Stimulated activated naive CD8-positive, alpha-beta T cell treated with anti-CD3 and anti-CD28 coated beads, Interleukin-15, amount 100 ng/mL, for 72 hours (primary cell): ENCODE results near the gene SIGLEC7.

ENCODE experiments used
- ATAC-seq: fragments of 150-1000 bp; cut with Tn5 transposase; 2 replicates; pipeline ENCODE4 v1.10.0; 2021; ENCODE audit warnings: mild to moderate bottlenecking, moderate library complexity
- DNase-seq, 2 donors: peaks; one replicate each; pipeline ENCODE4 v3.0.0; 2021 to 2022
- H3K27ac Mint-ChIP-seq, 2 donors: one replicate each; pipeline ENCODE4 v1.8.0; 2022; ENCODE audit warnings: mild to moderate bottlenecking in 2 of 2, mixed read lengths in 2 of 2, moderate library complexity in 2 of 2
- H3K27me3 Mint-ChIP-seq: one replicate; pipeline ENCODE4 v1.8.0; 2022; ENCODE audit warnings: mixed read lengths
- H3K4me1 Mint-ChIP-seq: one replicate; pipeline ENCODE4 v1.8.0; 2022; ENCODE audit warnings: mild to moderate bottlenecking, mixed read lengths
- H3K4me3 Mint-ChIP-seq, 2 donors: one replicate each; pipeline ENCODE4 v1.8.0; 2022; ENCODE audit warnings: mild to moderate bottlenecking in 2 of 2, mixed read lengths in 2 of 2, moderate library complexity in 1 of 2
- H3K9me3 Mint-ChIP-seq, 2 donors: one replicate each; pipeline ENCODE4 v1.8.0; 2022; ENCODE audit warnings: mixed read lengths in 2 of 2

SIGLEC7 gene

DNA sequence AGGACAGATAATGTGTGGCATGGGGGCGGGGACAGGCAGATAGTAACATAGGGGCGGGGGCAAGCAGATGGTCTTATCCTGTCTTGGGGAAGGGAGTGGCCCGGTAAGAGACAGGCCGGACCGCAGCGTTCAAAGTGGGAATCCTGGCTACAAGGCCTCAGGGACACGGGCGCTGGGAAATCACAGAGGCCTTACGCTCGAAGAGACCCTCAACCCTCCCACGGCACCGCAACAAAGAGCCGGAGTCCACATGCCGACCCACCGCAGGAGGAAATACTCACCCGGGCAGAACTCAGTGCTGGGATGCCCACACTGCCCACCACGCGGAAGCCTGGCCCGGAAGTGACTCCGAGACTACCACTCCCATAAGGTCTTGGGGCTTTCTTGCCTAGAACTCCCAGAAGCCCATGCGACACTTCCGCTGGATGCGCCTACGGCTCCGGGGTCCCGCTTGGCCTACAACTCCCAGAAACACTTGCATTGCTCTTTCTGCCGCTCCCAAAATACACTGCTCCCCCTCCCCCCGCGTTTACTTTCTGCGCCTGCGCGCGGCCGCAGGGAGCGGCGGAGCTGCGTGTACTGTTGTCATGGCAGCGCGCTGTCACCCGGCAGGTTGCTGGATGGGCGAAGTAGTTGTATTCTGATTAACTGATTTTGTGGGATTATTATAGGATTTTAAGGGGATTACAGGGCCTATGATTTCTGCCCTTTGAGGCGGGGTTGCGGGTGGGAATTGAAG, 33.9 kb upstream of the SIGLEC7 start, which contains the start of gene CTU1:
Gene CTU1, minus strand, starts transcription at position 344 of the 739 bp plus-strand sequence. CDS start 3,840 bp downstream, outside the sequence.
- Mint-ChIP-seq H3K4me3 (peak within 1 kb of the TSS; percentile 88 to 96), H3K4me1 (peaks cover 50% of the 10 kb centered on the region), H3K27ac (peak within 1 kb of the TSS; percentile 95 to 97), H3K27me3 (no peaks in the 10 kb centered on the region), H3K9me3 (no peaks in the 10 kb centered on the region)
- DNase-seq (peak; percentile 97 to 99), ATAC-seq (peak; percentile 98)

DNA sequence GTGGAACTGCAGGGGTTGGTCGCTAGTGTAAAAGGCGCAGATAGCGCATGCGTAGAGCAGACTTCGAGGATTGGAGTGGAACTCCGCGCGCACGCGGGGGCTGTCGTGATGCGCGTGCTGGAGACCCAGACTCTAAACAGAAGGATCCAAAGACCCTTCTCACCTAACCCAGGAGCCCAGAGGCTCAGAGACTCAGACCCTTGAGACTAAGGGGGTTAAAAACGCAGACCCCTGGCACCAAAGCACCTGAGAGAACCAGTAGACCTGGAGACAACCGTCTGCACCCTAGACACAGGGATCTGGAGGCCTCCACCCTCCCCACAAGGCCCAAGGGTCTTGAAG, 33.3 kb upstream of the SIGLEC7 start:
- Mint-ChIP-seq H3K9me3 (no peaks in the 10 kb centered on the region), H3K27me3 (no peaks in the 10 kb centered on the region), H3K27ac (peak overlapping the region; percentile 95 to 97), H3K4me3 (peak overlapping the region; percentile 88 to 96), H3K4me1 (peaks cover 44% of the 10 kb centered on the region)
- ATAC-seq (peak; percentile 41), DNase-seq (no peak)

DNA sequence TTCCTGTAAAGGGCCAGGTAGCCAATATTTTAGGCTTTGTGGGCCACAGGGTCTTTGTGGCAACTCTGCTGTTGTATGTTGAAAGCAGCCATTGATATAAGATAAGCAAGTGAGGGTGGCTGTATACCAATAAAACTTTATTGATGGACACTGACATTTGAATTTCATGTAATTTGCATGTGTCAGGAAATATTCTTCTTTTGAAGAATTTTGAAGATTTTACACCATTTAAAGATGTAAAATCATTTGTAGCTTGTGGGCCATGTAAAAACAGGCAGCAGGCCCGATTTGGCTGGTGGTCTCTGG, 31.5 kb upstream of the SIGLEC7 start:
- no peaks in the 10 kb centered on the region for H3K27me3 Mint-ChIP-seq
- peaks cover 29% of the 10 kb centered on the region for H3K4me1 Mint-ChIP-seq
- no peak overlapping the region for H3K4me3 Mint-ChIP-seq
- H3K9me3 Mint-ChIP-seq: no peaks in the 10 kb centered on the region
- ATAC-seq (no peak), DNase-seq (no peak)
- H3K27ac Mint-ChIP-seq: no peak overlapping the region

DNA sequence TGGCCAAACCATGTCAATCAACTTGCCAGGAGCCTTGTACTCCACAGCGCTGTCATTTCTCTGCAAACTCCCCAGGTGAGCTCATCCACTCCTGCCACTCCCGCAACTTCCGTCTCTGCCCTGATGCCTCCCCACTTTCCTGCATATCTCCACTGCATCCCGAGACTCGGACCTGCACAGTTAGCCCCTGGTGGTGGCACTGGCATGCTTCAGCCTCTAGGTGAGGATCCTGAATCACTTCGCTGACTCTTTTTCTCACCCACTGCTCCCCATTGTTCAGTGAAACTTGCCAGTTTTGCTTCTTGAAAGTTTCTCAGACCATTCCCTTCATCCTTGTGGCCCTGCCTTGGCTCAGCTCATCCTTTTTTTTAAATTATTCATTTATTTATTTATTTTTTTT, 30.5 kb upstream of the SIGLEC7 start:
- no peak overlapping the region for H3K4me3 Mint-ChIP-seq
- no peaks in the 10 kb centered on the region for H3K27me3 Mint-ChIP-seq
- DNase-seq (no peak), ATAC-seq (no peak)
- no peaks in the 10 kb centered on the region for H3K9me3 Mint-ChIP-seq
- no peak overlapping the region for H3K27ac Mint-ChIP-seq
- H3K4me1 Mint-ChIP-seq: peaks cover 21% of the 10 kb centered on the region

DNA sequence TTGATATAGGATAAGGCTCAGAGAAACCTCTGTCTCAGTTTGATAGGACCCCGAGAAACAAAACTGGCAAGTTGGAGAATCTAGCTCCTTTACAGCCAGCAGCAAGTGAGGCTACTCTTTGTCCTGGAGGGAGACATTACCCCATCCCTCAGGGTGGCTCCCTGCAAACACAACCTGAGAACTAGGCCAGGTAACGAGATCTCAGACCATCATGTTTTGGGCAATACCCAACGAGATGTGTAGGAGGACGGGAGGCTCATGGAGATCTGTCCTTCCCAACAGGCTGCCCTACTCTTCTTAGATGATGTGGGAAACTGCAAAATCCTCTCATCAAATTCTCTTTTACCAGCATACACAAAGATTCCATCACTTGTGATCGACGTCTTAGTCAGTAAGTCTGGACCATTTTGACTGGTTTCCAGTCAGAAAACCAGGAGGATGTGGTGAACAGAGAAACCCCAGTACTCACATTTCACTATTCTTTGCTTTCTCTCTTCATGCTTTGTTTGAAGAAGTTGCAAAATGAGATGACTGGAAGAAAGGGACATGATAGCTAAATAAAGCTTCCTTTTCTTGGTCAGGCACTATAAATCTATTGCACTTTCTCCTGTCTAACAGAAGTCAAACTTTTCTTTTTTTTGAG, 27.9 kb upstream of the SIGLEC7 start:
- ATAC-seq (peak; percentile 96), DNase-seq (peak in 1 of 2 donors; percentile 48)
- H3K27ac Mint-ChIP-seq: peak overlapping the region in 1 of 2 donors; percentile 44
- no peaks in the 10 kb centered on the region for H3K9me3 Mint-ChIP-seq
- peak overlapping the region in 1 of 2 donors; percentile 26 for H3K4me3 Mint-ChIP-seq
- H3K4me1 Mint-ChIP-seq: no peaks in the 10 kb centered on the region
- H3K27me3 Mint-ChIP-seq: no peaks in the 10 kb centered on the region

DNA sequence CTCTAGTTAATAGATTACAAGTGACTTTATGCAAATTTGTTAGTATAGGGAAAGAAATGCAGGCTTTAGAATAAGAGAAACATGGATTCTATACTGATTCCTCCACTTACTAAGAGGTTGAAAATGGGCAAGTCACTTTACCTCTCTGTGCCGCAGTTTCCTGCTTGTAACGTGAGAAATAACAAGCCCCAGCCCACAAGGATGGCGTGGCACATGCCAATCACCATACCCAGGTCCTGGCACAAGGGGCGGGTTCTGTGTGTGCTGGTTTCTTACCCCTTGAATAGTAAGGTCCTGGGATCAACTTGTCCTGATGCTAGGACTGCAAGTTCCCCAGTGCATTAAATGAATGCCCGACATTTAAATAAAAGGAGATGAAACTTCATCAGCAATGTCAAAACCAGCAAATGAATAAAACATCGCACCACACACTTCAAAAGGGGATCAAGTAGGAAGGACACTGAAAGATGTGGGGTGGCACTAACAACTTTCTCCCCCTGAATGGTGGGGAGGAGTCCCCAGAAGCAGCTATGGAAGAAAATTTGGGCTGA, 25.3 kb upstream of the SIGLEC7 start:
- DNase-seq (peak in 1 of 2 donors; percentile 42), ATAC-seq (peak; percentile 61)
- Mint-ChIP-seq H3K4me3 (no peak overlapping the region), H3K27me3 (no peaks in the 10 kb centered on the region), H3K27ac (no peak overlapping the region), H3K9me3 (no peaks in the 10 kb centered on the region), H3K4me1 (peaks cover 12% of the 10 kb centered on the region)

DNA sequence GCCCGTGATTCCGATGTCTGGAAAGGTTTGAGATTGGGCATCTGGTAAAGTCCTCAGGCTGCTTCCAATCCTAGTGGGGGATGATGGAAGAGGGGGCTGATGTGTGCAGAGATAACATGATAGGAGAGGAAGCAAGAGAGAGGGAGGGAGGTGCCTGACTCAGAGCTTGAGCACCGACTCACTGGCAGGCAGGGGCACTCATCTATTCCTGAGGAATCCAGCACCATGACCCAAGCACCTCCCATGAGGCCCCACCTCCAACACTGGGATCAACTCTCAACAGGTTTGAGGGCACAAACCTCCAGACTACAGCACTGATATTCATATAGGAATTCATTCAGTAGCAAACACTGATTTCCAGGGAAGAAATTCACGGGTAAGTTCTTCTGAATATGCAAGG, 23.0 kb upstream of the SIGLEC7 start:
- no peaks in the 10 kb centered on the region for H3K27me3 Mint-ChIP-seq
- H3K4me1 Mint-ChIP-seq: peaks cover 35% of the 10 kb centered on the region
- no peaks in the 10 kb centered on the region for H3K9me3 Mint-ChIP-seq
- no peak overlapping the region for H3K4me3 Mint-ChIP-seq
- H3K27ac Mint-ChIP-seq: peak overlapping the region in 1 of 2 donors; percentile 1
- no peak for DNase-seq
- ATAC-seq: no peak

DNA sequence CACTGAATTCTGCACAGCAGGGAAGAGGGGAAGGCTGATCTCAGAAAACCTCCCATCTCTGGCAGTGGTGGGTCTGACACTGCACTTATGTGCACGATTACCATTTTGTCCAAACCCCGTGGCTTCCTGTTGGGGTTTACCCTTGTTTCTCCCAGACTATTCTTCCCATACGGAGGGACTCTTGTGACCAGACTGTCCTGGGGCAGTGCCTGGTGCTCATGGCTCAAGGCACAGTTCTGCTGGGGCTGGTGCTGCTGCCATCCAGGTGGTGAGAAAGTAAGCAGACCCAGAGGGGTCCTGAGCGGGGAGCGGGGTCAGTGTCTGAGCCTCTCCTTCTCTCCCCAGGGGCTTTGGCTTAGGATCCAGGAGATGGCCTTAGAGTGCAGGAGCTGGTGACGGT, 22.5 kb upstream of the SIGLEC7 start:
- Mint-ChIP-seq H3K4me3 (no peak overlapping the region), H3K27ac (no peak overlapping the region), H3K4me1 (peaks cover 40% of the 10 kb centered on the region)

DNA sequence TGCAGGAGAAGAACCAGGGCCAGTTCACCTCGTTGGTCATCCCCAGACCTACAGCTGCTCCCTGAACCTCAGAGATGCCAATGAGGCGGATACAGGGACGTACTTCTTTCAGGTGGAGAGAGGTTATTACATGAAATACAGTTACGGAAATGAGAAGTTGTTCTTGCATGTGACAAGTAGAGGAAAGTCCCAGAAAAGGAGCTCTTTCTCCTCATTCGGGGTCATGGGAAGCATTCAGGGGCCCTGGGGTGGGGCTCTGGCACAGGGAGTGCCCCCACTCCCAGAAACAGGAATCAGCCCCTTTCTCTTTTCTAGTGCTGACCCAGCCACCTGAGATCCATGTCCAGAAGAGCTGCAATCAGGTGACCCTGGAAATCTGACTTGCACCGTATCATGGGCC, 21.9 kb upstream of the SIGLEC7 start:
- H3K4me1 Mint-ChIP-seq: peaks cover 45% of the 10 kb centered on the region
- H3K4me3 Mint-ChIP-seq: no peak overlapping the region
- DNase-seq (no peak), ATAC-seq (no peak)
- H3K27ac Mint-ChIP-seq: no peak overlapping the region
- H3K27me3 Mint-ChIP-seq: no peaks in the 10 kb centered on the region
- H3K9me3 Mint-ChIP-seq: no peaks in the 10 kb centered on the region

More for the DNA sequence above, 22.5 kb upstream of the SIGLEC7 start:
- ATAC-seq (no peak), DNase-seq (no peak)
- Mint-ChIP-seq H3K9me3 (no peaks in the 10 kb centered on the region), H3K27me3 (no peaks in the 10 kb centered on the region)

DNA sequence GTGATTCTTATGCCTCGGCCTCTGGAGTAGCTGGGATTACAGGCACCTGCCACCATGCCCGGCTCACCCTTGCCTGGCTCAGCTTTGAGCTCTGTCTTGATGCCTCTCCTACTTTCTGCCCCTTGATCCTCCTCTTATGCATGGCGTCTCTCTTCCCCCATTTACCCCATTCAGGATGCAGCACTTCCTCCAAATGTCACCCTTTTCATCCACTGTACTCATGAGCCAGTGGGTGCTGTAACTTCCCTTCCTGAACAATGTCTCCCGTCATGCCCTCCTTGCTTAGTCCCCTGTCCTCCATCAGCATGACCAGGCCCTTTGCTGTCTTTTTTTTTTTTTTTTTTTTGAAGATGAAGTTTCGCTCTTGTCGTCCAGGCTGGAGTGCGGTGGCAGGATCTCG, 20.8 kb upstream of the SIGLEC7 start:
- no peak overlapping the region for H3K4me3 Mint-ChIP-seq
- no peaks in the 10 kb centered on the region for H3K27me3 Mint-ChIP-seq
- ATAC-seq (no peak), DNase-seq (no peak)
- H3K27ac Mint-ChIP-seq: no peak overlapping the region
- H3K9me3 Mint-ChIP-seq: no peaks in the 10 kb centered on the region
- peaks cover 55% of the 10 kb centered on the region for H3K4me1 Mint-ChIP-seq

DNA sequence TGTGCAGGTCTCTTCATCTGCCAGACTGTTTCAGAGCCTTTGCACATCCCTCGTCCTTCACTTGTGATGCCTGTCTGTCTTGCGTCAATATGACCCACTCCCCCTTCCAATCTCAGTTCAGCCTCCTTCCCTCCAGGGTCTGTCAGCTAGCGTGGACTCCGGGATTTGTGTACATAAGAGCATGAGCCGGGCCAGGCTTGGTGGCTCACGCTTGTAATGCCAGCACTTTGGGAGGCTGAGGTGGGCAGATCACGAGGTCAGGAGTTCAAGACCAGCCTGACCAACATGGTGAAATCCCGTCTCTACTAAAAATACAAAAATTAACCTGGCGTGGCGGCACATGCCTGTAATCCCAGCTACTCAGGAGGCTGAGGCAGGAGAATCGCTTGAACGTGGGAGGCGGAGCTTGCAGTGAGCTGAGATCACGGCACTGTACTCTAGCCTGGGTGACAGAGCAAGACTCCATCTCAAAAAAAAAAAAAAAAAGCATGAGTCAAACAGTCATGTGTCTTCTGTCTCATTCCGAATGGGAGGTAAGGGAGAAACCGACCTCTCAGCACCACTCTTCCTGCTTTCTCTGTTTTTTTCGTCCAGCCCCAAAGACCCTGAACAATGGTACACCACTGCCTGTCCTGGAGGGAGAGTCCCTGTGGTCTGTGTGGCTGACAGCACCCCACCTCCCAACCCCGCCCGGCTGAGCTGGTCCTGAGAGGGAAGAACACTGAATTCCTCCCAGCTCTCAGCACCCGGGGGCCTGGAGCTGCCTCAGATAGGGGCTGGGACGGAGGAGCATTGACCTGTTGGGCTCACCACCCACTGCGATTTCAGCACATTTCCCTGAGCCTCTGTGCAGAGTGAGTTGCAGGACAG, 19.8 kb upstream of the SIGLEC7 start:
- H3K4me3 Mint-ChIP-seq: peak overlapping the region; percentile 74 to 84
- H3K27me3 Mint-ChIP-seq: no peaks in the 10 kb centered on the region
- H3K4me1 Mint-ChIP-seq: peaks cover 66% of the 10 kb centered on the region
- no peaks in the 10 kb centered on the region for H3K9me3 Mint-ChIP-seq
- H3K27ac Mint-ChIP-seq: peak overlapping the region; percentile 96
- DNase-seq (peak in 1 of 2 donors; percentile 39), ATAC-seq (peak; percentile 50)

DNA sequence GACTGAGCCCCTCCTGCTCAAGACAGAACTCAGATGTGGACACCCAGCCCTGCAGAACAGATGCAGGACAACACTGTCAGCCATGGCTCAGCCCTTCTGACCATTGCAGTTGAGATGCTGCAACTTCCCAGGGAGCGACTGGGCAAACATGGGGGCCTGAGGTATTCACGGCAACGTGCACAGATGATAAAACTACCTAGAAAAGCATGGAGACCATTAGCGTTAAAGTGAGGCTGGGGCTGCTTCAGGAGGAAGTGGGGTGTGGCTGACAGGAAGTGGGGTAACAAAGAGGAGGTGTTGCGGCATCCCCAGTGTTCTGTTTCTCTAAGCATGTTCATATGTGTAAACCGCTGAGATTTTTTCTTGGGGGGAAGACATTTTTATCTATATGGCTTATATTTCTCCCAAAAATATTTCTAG, 18.7 kb upstream of the SIGLEC7 start:
- Mint-ChIP-seq H3K27ac (peak overlapping the region; percentile 96), H3K27me3 (no peaks in the 10 kb centered on the region), H3K9me3 (no peaks in the 10 kb centered on the region), H3K4me1 (peaks cover 76% of the 10 kb centered on the region), H3K4me3 (peak overlapping the region; percentile 74 to 84)
- peak; percentile 88 for ATAC-seq
- peak; percentile 46 to 69 for DNase-seq

DNA sequence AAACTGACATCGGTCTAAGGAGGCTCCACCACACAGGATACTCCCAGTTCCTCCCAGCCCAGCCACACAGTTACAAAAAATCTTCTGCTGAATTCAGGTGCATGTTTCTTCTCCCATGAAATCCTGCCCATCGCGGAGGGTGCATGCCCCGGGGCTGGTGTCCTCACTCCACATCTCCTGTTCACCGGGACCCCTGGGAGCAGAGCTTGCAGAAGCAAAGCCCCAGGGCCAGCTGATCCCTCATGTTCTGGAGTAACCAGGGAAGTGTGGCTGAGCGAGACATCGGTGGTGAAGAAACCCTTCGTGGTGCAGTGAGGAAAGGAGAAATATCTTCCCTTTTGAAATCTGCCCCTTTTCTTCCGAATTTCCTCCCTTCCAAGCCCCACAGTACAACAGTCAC, 18.3 kb upstream of the SIGLEC7 start:
- DNase-seq: no peak
- H3K27ac Mint-ChIP-seq: peak overlapping the region; percentile 96

DNA sequence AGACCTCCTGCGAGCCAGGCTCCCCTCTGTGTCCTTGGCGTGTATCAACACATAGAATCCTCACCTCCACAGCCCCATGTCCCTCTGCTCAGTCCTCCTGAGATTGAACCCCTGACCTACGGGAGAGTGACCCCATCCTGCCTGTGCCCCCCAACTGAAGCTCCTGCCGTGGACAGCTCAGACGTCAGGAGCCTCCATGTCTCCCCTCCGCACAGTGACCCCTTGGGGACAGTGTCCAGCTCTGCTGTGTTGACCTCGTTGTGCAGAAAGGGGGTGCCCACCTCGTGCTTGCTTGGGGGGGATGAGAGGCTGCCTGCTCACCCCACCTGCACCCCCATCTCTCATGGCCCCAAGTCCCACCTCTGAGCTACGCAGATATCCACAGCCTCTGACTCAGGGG, 17.9 kb upstream of the SIGLEC7 start:
- Mint-ChIP-seq H3K27ac (peak overlapping the region; percentile 96), H3K9me3 (no peaks in the 10 kb centered on the region), H3K4me1 (peaks cover 85% of the 10 kb centered on the region), H3K4me3 (peak overlapping the region; percentile 74 to 84), H3K27me3 (no peaks in the 10 kb centered on the region)
- ATAC-seq (no peak), DNase-seq (no peak)

More for the DNA sequence above, 18.3 kb upstream of the SIGLEC7 start:
- H3K4me3 Mint-ChIP-seq: peak overlapping the region; percentile 74 to 84
- H3K4me1 Mint-ChIP-seq: peaks cover 81% of the 10 kb centered on the region
- no peak for ATAC-seq
- no peaks in the 10 kb centered on the region for H3K9me3 Mint-ChIP-seq
- H3K27me3 Mint-ChIP-seq: no peaks in the 10 kb centered on the region

DNA sequence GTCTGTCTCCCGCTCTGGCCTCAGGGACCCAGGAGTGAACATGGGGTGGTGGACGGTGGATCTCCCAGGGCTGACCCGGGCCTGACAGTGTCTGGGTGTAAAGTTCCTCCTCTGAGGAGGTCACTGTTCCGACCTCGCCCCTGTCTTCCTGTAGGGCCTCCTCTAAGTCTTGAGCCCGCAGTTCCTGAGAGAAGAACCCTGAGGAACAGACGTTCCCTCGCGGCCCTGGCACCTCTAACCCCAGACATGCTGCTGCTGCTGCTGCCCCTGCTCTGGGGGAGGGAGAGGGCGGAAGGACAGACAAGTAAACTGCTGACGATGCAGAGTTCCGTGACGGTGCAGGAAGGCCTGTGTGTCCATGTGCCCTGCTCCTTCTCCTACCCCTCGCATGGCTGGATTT, 17.4 kb upstream of the SIGLEC7 start, which contains the start of gene SIGLEC9:
Gene SIGLEC9, plus strand, starts transcription at position 178 of the 400 bp plus-strand sequence. Its CDS starts 69 bp downstream, at position 247.
- no peaks in the 10 kb centered on the region for H3K27me3 Mint-ChIP-seq
- peaks cover 88% of the 10 kb centered on the region for H3K4me1 Mint-ChIP-seq
- DNase-seq (no peak), ATAC-seq (no peak)
- H3K27ac Mint-ChIP-seq: peak within 1 kb of the TSS; percentile 96
- H3K4me3 Mint-ChIP-seq: peak within 1 kb of the TSS; percentile 74 to 84
- H3K9me3 Mint-ChIP-seq: no peaks in the 10 kb centered on the region
